SK-N-SH treated with all-trans-retinoic acid at 6 μM for 48 hours (cell line): ENCODE results near the gene EVI2B.

Experiments used
- ATAC-seq: fragments of 200-7000 bp; cut with Tn5 transposase; 3 replicates; pipeline ENCODE4 v1.9.1; 2020; ENCODE audit warnings: mild to moderate bottlenecking, moderate library complexity
- ARNTL ChIP-seq: fragments of 450-650 bp; formaldehyde crosslinking; IDR thresholded peaks from 2 replicates; pipeline ENCODE4 v1.5.0; 2020; ENCODE audit warnings: low read depth, mild to moderate bottlenecking, moderate library complexity, borderline replicate concordance
- BACH2 ChIP-seq: fragments of 250-450 bp; sonication (Bioruptor Pico); IDR thresholded peaks from 2 replicates; pipeline ENCODE4 v1.9.0; 2021; ENCODE audit warnings: mild to moderate bottlenecking, borderline replicate concordance
- CREB5 ChIP-seq: fragments of 250-450 bp; sonication (Bioruptor Pico); IDR thresholded peaks from 2 replicates; pipeline ENCODE4 v1.5.1; 2020; ENCODE audit warnings: low read depth, mild to moderate bottlenecking, moderate library complexity
- CSDC2 ChIP-seq: fragments of 250-450 bp; sonication (Bioruptor Pico); IDR thresholded peaks from 2 replicates; pipeline ENCODE4 v1.5.0; 2020; ENCODE audit warnings: mild to moderate bottlenecking, moderate library complexity
- CSRNP3 ChIP-seq: fragments of 250-450 bp; sonication (Bioruptor Pico); IDR thresholded peaks from 2 replicates; pipeline ENCODE4 v1.5.1; 2021; ENCODE audit warnings: mild to moderate bottlenecking, moderate library complexity
- ESRRG ChIP-seq: fragments of 250-450 bp; sonication (Bioruptor Pico); IDR thresholded peaks from 2 replicates; pipeline ENCODE4 v1.6.1; 2021; ENCODE audit warnings: mild to moderate bottlenecking
- GLIS3 ChIP-seq: fragments of 250-450 bp; sonication (Bioruptor Pico); IDR thresholded peaks from 2 replicates; pipeline ENCODE4 v1.5.0; 2020; ENCODE audit warnings: mild to moderate bottlenecking, moderate library complexity
- OSR1 ChIP-seq: fragments of 250-450 bp; sonication (Bioruptor Pico); IDR thresholded peaks from 2 replicates; pipeline ENCODE4 v1.8.0; 2022; ENCODE audit warnings: moderate library complexity, mild to moderate bottlenecking, inconsistent platforms
- PATZ1 ChIP-seq: fragments of 250-450 bp; sonication (Bioruptor Pico); IDR thresholded peaks from 2 replicates; pipeline ENCODE4 v1.8.0; 2020; ENCODE audit warnings: mild to moderate bottlenecking, moderate library complexity, borderline replicate concordance
- PPARA ChIP-seq: fragments of 250-450 bp; sonication (Bioruptor Pico); IDR thresholded peaks from 2 replicates; pipeline ENCODE4 v1.5.0; 2020; ENCODE audit warnings: mild to moderate bottlenecking, borderline replicate concordance
- RARB ChIP-seq: fragments of 250-450 bp; sonication (Bioruptor Pico); IDR thresholded peaks from 2 replicates; pipeline ENCODE4 v1.8.0; 2021; ENCODE audit warnings: mild to moderate bottlenecking, moderate library complexity
- SNAI2 ChIP-seq: fragments of 250-450 bp; sonication (Bioruptor Pico); IDR thresholded peaks from 2 replicates; pipeline ENCODE4 v1.5.0; 2020; ENCODE audit warnings: mild to moderate bottlenecking, moderate library complexity
- TCF4 ChIP-seq: fragments of 250-450 bp; sonication (Bioruptor Pico); IDR thresholded peaks from 2 replicates; pipeline ENCODE4 v1.8.0; 2021; ENCODE audit warnings: mild to moderate bottlenecking, moderate library complexity, borderline replicate concordance
- TOX ChIP-seq: fragments of 250-450 bp; sonication (Bioruptor Pico); IDR thresholded peaks from 2 replicates; pipeline ENCODE4 v1.8.0; 2021; ENCODE audit warnings: mild to moderate bottlenecking, moderate library complexity, borderline replicate concordance
- TSHZ2 ChIP-seq: fragments of 250-450 bp; sonication (Bioruptor Pico); IDR thresholded peaks from 2 replicates; pipeline ENCODE4 v1.5.0; 2020; ENCODE audit warnings: mild to moderate bottlenecking, moderate library complexity
- ZC3H10 ChIP-seq: fragments of 250-450 bp; sonication (Bioruptor Pico); IDR thresholded peaks from 2 replicates; pipeline ENCODE4 v1.5.1; 2021; ENCODE audit warnings: mild to moderate bottlenecking, moderate library complexity
- ZFP3 ChIP-seq: fragments of 250-450 bp; sonication (Bioruptor Pico); IDR thresholded peaks from 2 replicates; pipeline ENCODE4 v1.5.0; 2020; ENCODE audit warnings: mild to moderate bottlenecking, moderate library complexity
- ZFP30 ChIP-seq: fragments of 450-650 bp; formaldehyde crosslinking; IDR thresholded peaks from 2 replicates; pipeline ENCODE4 v1.5.0; 2022; ENCODE audit warnings: mild to moderate bottlenecking, moderate library complexity
- ZNF70 ChIP-seq: fragments of 450-650 bp; formaldehyde crosslinking; IDR thresholded peaks from 2 replicates; pipeline ENCODE4 v1.5.0; 2020; ENCODE audit warnings: mild to moderate bottlenecking, moderate library complexity

Gene EVI2B

GRCh38 chr17:31321481-31321880 is 7.6 kb upstream of the EVI2B start, which contains the start of gene EVI2A (continued):
- TF ChIP-seq PATZ1 (CRISPR knock-in tag) (no peak), ZC3H10 (CRISPR knock-in tag) (no peak), CREB5 (CRISPR knock-in tag) (no peak), ZNF70 (CRISPR knock-in tag) (no peak), TOX (CRISPR knock-in tag) (no peak), ZFP30 (no peak), BACH2 (CRISPR knock-in tag) (no peak), ESRRG (no peak), ZFP3 (CRISPR knock-in tag) (no peak), TCF4 (CRISPR knock-in tag) (no peak)

- TF ChIP-seq SNAI2 (no peak), ZFP30 (no peak), RARB (CRISPR knock-in tag) (no peak), ARNTL (CRISPR knock-in tag) (no peak), PPARA (CRISPR knock-in tag) (no peak), TCF4 (CRISPR knock-in tag) (peak; percentile 36; the same call in 1 of the 2 replicates)
- TF ChIP-seq, all 23 proteins: peak for 1
These were observed 6.9 kb upstream of the EVI2B start for GRCh38 chr17:31320791-31321190.

GRCh38 chr17:31320241-31320640 is 6.4 kb upstream of the EVI2B start:
- ATAC-seq: no peak
- no peak for TF ChIP-seq CSDC2 (CRISPR knock-in tag)
- TF ChIP-seq OSR1: no peak
- no peak for TF ChIP-seq PPARA (CRISPR knock-in tag)
- TF ChIP-seq ESRRG: no peak
- no peak for TF ChIP-seq ZFP30
- no peak for TF ChIP-seq ZNF70 (CRISPR knock-in tag)
- no peak for TF ChIP-seq CSRNP3

More at GRCh38 chr17:31320791-31321190, 6.9 kb upstream of the EVI2B start:
- peak; percentile 37; the same call in 2 of the 3 replicates for ATAC-seq

- no peak for TF ChIP-seq ZNF70 (CRISPR knock-in tag)
- TF ChIP-seq PATZ1 (CRISPR knock-in tag): no peak
- no peak for TF ChIP-seq GLIS3 (CRISPR knock-in tag)
- no peak for TF ChIP-seq TSHZ2 (CRISPR knock-in tag)
- TF ChIP-seq ZC3H10 (CRISPR knock-in tag): no peak
- no peak for TF ChIP-seq TCF4 (CRISPR knock-in tag)
- TF ChIP-seq RARB (CRISPR knock-in tag): no peak
- TF ChIP-seq OSR1: no peak
- no peak for TF ChIP-seq ZFP3 (CRISPR knock-in tag)
- TF ChIP-seq, all 23 proteins: peak for 0
- no peak for ATAC-seq
These were observed 5.2 kb upstream of the EVI2B start for GRCh38 chr17:31318851-31319661.
